GM23338 (cell line): ENCODE measurements around the gene EFHC2. TPM values are rescaled to one million over a fixed set of nuclear protein-coding genes. Genes with fewer than 3 reads are reported as not detected.

Experiments used
- ATAC-seq: fragments of 200-7000 bp; cut with Tn5 transposase; 3 replicates; pipeline ENCODE4 v1.9.1; 2020
- DNase-seq: peaks from one replicate; pipeline ENCODE4 v3.0.0-alpha.2; 2015; ENCODE audit warnings: low spot score
- H2AFZ ChIP-seq: fragments of 200-600 bp; sonication (generic); 2 replicates; pipeline ENCODE4 v1.8.0; 2016; ENCODE audit warnings: antibody characterized with exemption, mild to moderate bottlenecking, moderate library complexity
- H3F3A ChIP-seq: fragments of 200-600 bp; sonication (generic); replicated peaks from 2 replicates; pipeline ENCODE4 v1.8.0; 2017; ENCODE audit warnings: antibody characterized with exemption, mixed run types, low read depth
- H3K27ac ChIP-seq: fragments of 200-600 bp; sonication (generic); 2 replicates; pipeline ENCODE4 v1.6.1; 2016; ENCODE audit warnings: low read depth
- H3K27me3 ChIP-seq: fragments of 200-600 bp; sonication (generic); 2 replicates; pipeline ENCODE4 v1.8.0; 2016; ENCODE audit warnings: mild to moderate bottlenecking, mixed run types, moderate library complexity; ENCODE audit not compliant: insufficient read depth
- H3K36me3 ChIP-seq: fragments of 200-600 bp; sonication (generic); 2 replicates; pipeline ENCODE4 v1.8.0; 2016; ENCODE audit warnings: mild to moderate bottlenecking; ENCODE audit not compliant: insufficient read depth
- H3K4me1 ChIP-seq: fragments of 200-600 bp; sonication (generic); 2 replicates; pipeline ENCODE4 v1.8.0; 2016; ENCODE audit warnings: mild to moderate bottlenecking, moderate library complexity; ENCODE audit not compliant: insufficient read depth
- H3K4me2 ChIP-seq: fragments of 200-600 bp; sonication (generic); 2 replicates; pipeline ENCODE4 v1.7.1; 2017; ENCODE audit warnings: mixed run types
- H3K4me3 ChIP-seq: fragments of 200-600 bp; sonication (generic); 2 replicates; pipeline ENCODE4 v1.6.1; 2016; ENCODE audit warnings: mixed run types
- H3K79me2 ChIP-seq: fragments of 200-600 bp; sonication (generic); replicated peaks from 2 replicates; pipeline ENCODE4 v1.8.0; 2017; ENCODE audit warnings: mild to moderate bottlenecking; ENCODE audit not compliant: insufficient read depth
- H3K9me2 ChIP-seq: fragments of 200-600 bp; sonication (generic); 2 replicates; pipeline ENCODE4 v1.8.0; 2017; ENCODE audit not compliant: insufficient read depth
- H4K20me1 ChIP-seq: fragments of 200-600 bp; sonication (generic); replicated peaks from 2 replicates; pipeline ENCODE4 v1.8.0; 2017; ENCODE audit warnings: mild to moderate bottlenecking; ENCODE audit not compliant: insufficient read depth
- H3K27ac Mint-ChIP-seq: 2 replicates; pipeline ENCODE4 v1.8.0; 2020; ENCODE audit warnings: inconsistent platforms, mild to moderate bottlenecking, moderate library complexity, mixed read lengths
- H3K27me3 Mint-ChIP-seq: 3 replicates; pipeline ENCODE4 v1.8.0; 2022; ENCODE audit warnings: low read depth, mild to moderate bottlenecking, moderate library complexity, mixed read lengths, inconsistent platforms; ENCODE audit not compliant: insufficient read depth, poor library complexity
- H3K36me3 Mint-ChIP-seq: 3 replicates; pipeline ENCODE4 v1.8.0; 2021; ENCODE audit warnings: low read depth, mild to moderate bottlenecking, inconsistent platforms, moderate library complexity, mixed read lengths
- H3K4me1 Mint-ChIP-seq: 3 replicates; pipeline ENCODE4 v1.8.0; 2020; ENCODE audit warnings: mild to moderate bottlenecking, inconsistent platforms, mixed read lengths
- H3K4me3 Mint-ChIP-seq: 3 replicates; pipeline ENCODE4 v1.8.0; 2021; ENCODE audit warnings: moderate library complexity, mild to moderate bottlenecking, inconsistent platforms, mixed read lengths
- H3K9me3 Mint-ChIP-seq: 3 replicates; pipeline ENCODE4 v1.8.0; 2020; ENCODE audit warnings: moderate library complexity, mild to moderate bottlenecking, inconsistent platforms, mixed read lengths
- CREB1 ChIP-seq: fragments of 250-450 bp; sonication (Bioruptor Pico); IDR thresholded peaks from 2 replicates; pipeline ENCODE4 v1.5.0; 2020; ENCODE audit warnings: low read depth, mild to moderate bottlenecking, moderate library complexity
- CTCF ChIP-seq, 2 experiments: fragments of 200-600 bp in 1 of 2; sonication (generic) in 1 of 2; conservative IDR thresholded peaks; 2 replicates each; pipeline versions ENCODE4 v1.5.1 to v1.6.1; 2016 to 2017; ENCODE audit warnings: antibody characterized with exemption in 2 of 2, low read depth in 2 of 2, mild to moderate bottlenecking in 2 of 2, moderate library complexity in 1 of 2
- ETS1 ChIP-seq: IDR thresholded peaks from 2 replicates; pipeline ENCODE4 v1.6.1; 2016; ENCODE audit warnings: antibody characterized with exemption
- EZH2 ChIP-seq: fragments of 200-600 bp; sonication (generic); IDR thresholded peaks from one replicate; pipeline ENCODE4 v1.8.0; 2017; ENCODE audit warnings: antibody characterized with exemption, mild to moderate bottlenecking, low read depth; ENCODE audit not compliant: unreplicated experiment
- EZH2phosphoT487 ChIP-seq: fragments of 200-600 bp; sonication (generic); IDR thresholded peaks from one replicate; pipeline ENCODE4 v1.8.1; 2018; ENCODE audit warnings: antibody characterized with exemption; ENCODE audit not compliant: unreplicated experiment
- JUNB ChIP-seq: IDR thresholded peaks from one replicate; pipeline ENCODE4 v1.6.1; 2016; ENCODE audit warnings: antibody characterized with exemption; ENCODE audit not compliant: unreplicated experiment
- NANOG ChIP-seq: IDR thresholded peaks from 2 replicates; pipeline ENCODE4 v1.6.1; 2016; ENCODE audit warnings: antibody characterized with exemption, borderline replicate concordance
- POLR2AphosphoS5 ChIP-seq: IDR thresholded peaks from 2 replicates; pipeline ENCODE4 v1.6.1; 2016; ENCODE audit warnings: antibody characterized with exemption, low read depth
- REST ChIP-seq: IDR thresholded peaks from one replicate; pipeline ENCODE4 v1.6.1; 2018; ENCODE audit warnings: antibody characterized with exemption; ENCODE audit not compliant: unreplicated experiment
- STAT1 ChIP-seq: IDR thresholded peaks from one replicate; pipeline ENCODE4 v1.6.1; 2016; ENCODE audit warnings: antibody characterized with exemption; ENCODE audit not compliant: unreplicated experiment
- ZNF114 ChIP-seq: fragments of 250-450 bp; sonication (Bioruptor Pico); IDR thresholded peaks from 2 replicates; pipeline ENCODE4 v1.5.0; 2020; ENCODE audit warnings: mild to moderate bottlenecking, moderate library complexity
- ZNF331 ChIP-seq: fragments of 250-450 bp; sonication (Bioruptor Pico); IDR thresholded peaks from 2 replicates; pipeline ENCODE4 v1.5.0; 2020; ENCODE audit warnings: low read depth, mild to moderate bottlenecking, moderate library complexity
- ZNF462 ChIP-seq: fragments of 250-450 bp; sonication (Bioruptor Pico); IDR thresholded peaks from 2 replicates; pipeline ENCODE4 v1.5.0; 2020; ENCODE audit warnings: mild to moderate bottlenecking, moderate library complexity
- polyA plus RNA-seq: library from polyadenylated mRNA; unstranded; fragments of >200 nt; fragmentation: Nextera tagmentation; extraction: Ambion mirVana; gene quantifications from 2 replicates; pipeline ENCODE4 v1.2.1, GENCODE V29; 2016
- total RNA-seq: library from RNA; depleted of rRNA; stranded (reverse); fragments of >200 nt; shearing (Covaris generic); gene quantifications from 2 replicates; pipeline ENCODE4 v1.2.3, GENCODE V29; 2014

The EFHC2 gene
- total and polyA plus RNA-seq, 2 experiments from 2014 or later = 3.1 to 3.2 TPM

- no peak for TF ChIP-seq EZH2phosphoT487
- TF ChIP-seq ZNF331 (CRISPR knock-in tag) = no peak
- TF ChIP-seq NANOG = no peak
- no peak for TF ChIP-seq CTCF (conservative IDR thresholded peaks at IDR 0.05; ENCODE audit: low read depth in 2 of 2)
- TF ChIP-seq JUNB = no peak
- TF ChIP-seq ETS1 = no peak
- no peak for TF ChIP-seq STAT1
- TF ChIP-seq CREB1 = no peak
- no peak for TF ChIP-seq POLR2AphosphoS5
- TF ChIP-seq REST = no peak
- no peak for TF ChIP-seq ZNF114 (CRISPR knock-in tag)
- TF ChIP-seq EZH2 = no peak
- TF ChIP-seq ZNF462 (CRISPR knock-in tag) = no peak
- H3K79me2 ChIP-seq = no peaks in the 10 kb centered on the region
- H3K27me3 ChIP-seq = no peaks in the 10 kb centered on the region
- H3K4me2 ChIP-seq = no peak overlapping the region
- H3K9me3 Mint-ChIP-seq = no peaks in the 10 kb centered on the region
- peaks cover 9% of the 10 kb centered on the region for H3K4me1 ChIP-seq
- no peak for DNase-seq
- H3K27me3 Mint-ChIP-seq = no peaks in the 10 kb centered on the region
- H3K27ac Mint-ChIP-seq = no peak overlapping the region
- H3K36me3 Mint-ChIP-seq = no peaks in the 10 kb centered on the region
- H3K36me3 ChIP-seq = no peaks in the 10 kb centered on the region
- H3K9me2 ChIP-seq = no peaks in the 10 kb centered on the region
- no peak overlapping the region for H2AFZ ChIP-seq
- H3K4me1 Mint-ChIP-seq = peaks cover 20% of the 10 kb centered on the region; the same call in 2 of the 3 replicates
- no peak overlapping the region for H3K4me3 Mint-ChIP-seq
- no peaks in the 10 kb centered on the region for H4K20me1 ChIP-seq
- H3K4me3 ChIP-seq = no peak overlapping the region
- ATAC-seq = no peak
- H3K27ac ChIP-seq = no peak overlapping the region
- H3F3A ChIP-seq = no peaks in the 10 kb centered on the region
Observed at GRCh38 chrX:44265559-44265958, 77.9 kb downstream of the EFHC2 start.
